HG03469 (cell line): Measurements from ENCODE around the gene CSKMT.
A peak's percentile ranks its signal among the peaks of the same experiment; 100 is the strongest.
"Not testable (repeated sequence)": the region's sequence is repeated elsewhere in the genome, so short reads cannot be mapped to it uniquely, and the experiment has no call there.

Experiments
- ATAC-seq: cut with Tn5 transposase; IDR thresholded peaks from one replicate; pipeline ENCODE4 v1.9.1; 2021; ENCODE audit warnings: mild to moderate bottlenecking, moderate library complexity, moderate number of reproducible peaks; ENCODE audit not compliant: unreplicated experiment

The CSKMT gene

DNA sequence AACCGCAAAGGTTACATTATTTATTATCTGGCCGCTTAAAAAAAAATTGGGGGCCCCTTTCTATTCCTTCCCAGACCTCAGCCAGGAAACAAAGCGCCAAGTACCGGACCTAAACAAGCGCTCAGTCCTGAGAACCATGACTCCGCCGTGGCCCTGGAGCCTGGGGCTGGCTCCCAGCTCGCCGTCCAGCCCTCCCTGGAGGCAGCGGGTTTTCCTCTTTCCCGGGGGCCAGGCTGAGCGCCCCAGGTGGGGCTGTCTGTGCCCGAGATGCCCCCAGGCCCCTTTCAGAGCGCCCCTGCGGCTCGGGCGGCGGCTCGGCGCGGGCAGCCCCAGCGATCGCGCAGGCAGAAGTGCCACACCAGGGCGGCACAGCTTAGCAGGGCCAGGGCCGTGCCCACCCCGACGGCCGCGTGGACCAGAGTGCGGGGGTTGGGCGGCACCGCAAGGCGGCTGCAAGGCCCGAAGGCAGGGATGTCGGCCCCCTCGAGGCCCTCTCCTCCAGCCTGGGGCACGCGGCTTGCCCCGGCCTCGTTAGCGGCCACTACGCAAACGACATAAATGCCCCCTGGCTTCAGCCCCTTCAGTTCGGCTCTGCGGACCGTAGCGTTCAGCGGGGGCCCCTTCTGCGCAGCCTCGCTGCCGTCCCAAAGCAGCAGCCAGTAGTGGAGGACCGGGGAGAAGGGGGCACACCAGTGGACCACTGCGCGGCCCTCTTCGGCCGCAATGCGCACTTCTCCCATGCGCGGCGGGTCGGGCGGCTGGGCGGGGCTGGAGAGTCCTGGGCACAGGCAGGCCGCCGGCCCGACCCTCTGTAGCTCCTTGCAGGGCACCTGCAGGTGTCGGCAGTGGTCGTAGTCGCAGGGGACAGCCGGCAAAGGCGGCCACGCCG is 22.6 kb downstream of the CSKMT start:
- no peak for ATAC-seq

DNA sequence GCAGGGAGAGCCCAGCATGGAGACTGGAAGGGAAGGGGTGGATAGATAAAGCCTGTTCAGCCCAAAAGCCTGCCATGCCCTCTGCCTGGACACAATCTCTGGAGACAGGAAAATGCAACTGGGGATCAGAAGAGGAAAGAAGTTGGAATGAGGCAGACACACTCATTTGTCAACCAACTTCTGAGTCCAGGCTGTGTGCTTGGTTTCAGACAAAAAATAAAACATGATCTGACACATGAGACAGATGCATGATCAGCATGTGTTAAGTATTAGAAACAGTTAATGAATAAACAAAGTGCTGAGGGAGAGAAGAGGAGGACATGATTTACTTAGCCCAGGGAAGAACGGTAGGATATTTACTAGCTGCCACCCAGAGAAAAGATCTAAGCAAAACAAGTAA is 23.4 kb downstream of the CSKMT start:
- no peak for ATAC-seq

DNA sequence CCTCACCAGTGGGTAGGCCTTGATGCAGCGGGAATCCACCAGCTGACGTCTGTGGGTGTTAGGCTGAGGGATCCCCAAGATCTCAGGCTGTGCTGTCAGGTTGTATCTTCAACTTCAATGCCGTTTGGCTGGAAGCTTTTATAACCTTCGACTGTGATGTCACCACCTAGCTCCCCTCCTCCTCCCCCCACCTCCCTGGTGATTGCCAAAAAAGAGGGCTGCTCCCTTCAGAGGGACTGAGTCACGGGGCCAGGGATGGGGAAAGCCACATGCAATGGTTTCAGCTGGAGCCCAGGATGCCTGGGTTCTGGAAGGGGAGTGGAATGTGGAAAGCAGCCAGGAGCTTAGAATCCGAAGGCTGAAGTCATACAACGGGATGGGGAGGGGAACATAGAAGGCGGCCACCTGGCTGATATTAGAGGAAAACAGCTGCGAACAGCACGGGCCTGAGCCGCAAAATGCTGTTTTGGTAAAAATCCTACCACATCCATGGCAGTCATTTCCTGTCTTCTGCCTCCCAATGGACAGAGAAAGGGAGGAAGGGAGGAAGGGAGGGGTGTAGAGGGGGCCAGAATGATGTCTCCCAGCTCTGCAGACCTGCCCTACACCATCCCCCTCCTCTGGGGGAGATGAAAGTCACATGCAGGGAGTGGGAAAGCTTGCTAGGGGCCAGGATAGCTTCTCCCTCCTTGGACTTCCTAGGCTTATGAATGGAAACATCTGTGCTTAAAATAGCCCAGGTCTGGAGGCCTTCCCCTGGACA is 24.5 kb downstream of the CSKMT start, which contains the start of gene LRRN4CL:
Gene LRRN4CL (minus strand): TSS at position 110 of the 763 bp plus-strand sequence. CDS start 1,022 bp downstream, outside the sequence.
- ATAC-seq: no peak

DNA sequence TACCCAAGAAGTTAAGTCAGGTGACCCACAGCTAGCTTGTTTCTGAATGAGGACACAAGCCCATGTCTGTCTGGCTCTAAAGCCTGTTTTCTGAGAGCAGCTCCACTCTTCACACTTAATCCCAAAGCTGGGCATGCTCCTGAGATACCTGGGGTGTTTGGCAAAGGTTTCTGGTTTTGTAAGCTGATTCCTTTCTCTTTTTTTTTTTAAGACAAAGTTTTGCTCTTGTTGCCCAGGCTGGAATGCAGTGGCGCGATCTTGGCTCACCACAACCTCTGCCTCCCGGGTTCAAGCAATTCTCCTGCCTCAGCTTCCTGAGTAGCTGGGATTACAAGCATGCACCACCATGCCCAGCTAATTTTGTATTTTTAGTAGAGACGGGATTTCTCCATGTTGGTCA is 28.5 kb downstream of the CSKMT start:
- ATAC-seq: not testable (repeated sequence)

DNA sequence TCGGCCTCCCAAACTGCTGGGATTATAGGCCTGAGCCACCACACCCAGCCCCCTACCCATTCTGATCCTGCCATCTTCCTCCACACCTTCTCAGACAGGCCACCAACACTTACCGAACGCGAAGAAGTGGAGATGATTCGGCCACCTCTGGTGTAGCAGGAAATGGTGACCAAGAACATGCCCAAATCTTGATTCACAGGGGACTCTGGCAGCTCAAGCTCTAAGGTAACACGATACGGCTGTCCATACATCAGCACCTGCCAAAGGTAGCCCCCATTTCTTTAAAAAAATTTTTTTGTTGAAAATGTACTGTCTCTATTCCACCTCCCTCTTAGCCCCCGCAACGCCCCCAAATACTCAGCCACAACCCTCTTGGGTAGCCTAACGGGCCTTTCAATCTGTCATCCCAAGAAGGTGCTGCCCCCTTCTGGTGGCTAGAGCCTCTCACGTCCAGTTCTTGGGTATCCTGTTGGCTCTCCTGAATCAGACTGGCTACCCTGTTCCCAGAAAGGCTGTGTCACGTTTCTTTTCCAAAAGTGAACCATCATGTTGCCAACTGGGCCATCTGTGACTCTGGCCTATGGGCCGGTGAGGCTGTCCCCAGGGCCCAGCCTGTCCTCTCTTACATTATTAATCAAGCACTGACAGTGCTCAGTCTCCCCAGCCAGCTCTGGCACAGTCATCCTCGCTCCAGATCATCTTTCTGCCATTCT is 29.5 kb downstream of the CSKMT start:
- ATAC-seq: no peak

DNA sequence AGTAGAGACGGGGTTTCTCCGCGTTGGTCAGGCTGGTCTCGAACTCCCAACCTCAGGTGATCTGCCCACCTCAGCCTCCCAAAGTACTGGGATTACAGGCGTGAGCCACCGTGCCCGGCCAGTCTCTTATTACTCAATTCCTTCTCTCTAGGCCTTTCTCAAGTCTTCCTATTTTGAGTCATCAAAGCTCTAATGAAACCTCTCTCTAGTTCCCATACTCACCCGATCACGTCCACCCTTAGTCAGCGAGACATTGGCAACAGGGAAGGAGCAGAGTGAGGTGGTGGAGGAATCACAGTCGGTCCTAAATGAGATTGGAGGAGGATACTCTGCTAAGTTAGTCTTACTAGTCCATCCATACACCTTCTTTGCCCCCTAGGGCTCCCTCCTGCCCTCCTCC is 37.1 kb downstream of the CSKMT start:
- no peak for ATAC-seq

DNA sequence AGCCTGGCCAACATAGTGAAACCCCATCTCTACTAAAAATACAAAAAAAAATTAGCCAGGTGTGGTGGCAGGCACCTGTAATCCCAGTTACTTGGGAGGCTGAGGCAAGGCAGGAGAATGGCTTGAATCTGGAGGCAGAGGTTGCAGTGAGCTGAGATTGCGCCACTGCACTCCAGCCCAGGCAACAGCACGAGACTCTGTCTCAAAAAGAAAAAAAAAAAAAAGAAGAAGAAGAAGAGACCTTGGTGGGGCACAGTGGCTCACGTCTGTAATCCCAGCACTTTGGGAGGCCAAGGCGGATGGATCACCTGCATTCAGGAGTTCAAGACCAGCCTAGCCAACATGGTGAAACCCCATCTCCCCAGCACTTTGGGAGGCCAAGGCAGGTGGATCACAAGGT is 38.8 kb downstream of the CSKMT start:
- not testable (repeated sequence) for ATAC-seq

DNA sequence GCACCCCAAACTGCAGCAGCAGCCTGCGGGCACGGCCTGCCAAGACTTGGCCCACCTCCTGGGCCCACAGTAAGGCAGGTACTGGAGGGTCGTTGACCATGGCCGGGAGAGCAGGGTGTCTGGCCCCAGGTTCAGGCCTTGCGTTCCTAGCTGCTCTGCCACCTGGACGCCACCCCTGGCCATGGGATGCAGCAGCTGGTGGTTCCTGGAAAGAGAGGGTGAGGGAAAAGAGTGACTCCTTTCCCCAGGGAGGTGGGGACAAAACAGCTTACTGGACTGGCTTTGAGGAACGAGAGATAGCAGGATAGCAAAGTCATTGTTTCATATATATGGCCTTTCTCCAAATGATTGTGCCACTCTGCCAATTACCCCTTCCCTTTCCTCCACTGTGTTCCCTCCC is 40.3 kb downstream of the CSKMT start:
- no peak for ATAC-seq

DNA sequence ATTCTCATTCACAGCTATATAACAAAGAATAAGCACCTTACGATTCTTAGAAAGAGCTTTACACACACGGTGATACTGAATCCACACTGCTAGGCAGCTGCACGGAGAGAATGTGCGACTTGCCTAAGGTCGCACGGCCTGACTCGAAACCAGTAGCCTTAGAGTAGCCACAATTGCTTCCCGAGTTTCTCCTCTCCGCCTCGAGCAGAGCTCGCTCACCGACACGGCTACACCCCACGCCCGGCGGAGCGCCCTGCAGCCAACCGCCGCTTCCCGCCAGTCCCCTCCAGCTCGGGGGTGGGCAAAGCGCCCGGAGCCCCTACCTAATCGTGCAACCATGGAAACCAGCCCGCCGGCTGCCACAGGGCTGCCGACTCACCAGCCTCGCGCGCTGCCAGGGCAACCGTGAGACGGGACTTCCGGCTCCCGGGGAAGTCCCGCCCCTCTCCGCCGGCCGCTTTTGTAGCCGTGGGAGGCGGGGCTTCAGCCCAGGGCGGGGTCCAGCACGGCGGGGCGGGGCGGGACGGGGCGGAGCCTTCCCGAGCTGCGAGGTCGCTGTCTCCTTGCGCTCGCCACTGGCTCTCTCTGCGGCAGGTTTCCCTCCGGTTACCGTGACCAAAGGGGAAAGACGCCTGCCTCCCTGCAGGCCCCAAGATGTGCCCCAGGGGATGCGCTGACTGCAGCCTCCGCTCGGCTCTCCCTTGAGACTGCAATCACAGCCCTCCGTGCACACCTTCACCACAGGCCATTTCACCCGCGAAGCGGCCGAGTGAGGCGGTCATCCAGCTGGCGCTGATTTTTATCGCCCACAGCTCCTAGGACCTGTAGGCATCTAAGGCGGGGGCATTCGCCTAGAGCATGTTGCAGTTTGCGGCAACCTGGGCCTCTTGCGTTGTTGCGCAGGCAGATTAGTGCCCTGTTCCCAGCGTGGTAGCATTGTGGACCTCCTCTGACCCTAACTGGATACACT is 41.1 kb downstream of the CSKMT start:
- peak; percentile 31 for ATAC-seq

DNA sequence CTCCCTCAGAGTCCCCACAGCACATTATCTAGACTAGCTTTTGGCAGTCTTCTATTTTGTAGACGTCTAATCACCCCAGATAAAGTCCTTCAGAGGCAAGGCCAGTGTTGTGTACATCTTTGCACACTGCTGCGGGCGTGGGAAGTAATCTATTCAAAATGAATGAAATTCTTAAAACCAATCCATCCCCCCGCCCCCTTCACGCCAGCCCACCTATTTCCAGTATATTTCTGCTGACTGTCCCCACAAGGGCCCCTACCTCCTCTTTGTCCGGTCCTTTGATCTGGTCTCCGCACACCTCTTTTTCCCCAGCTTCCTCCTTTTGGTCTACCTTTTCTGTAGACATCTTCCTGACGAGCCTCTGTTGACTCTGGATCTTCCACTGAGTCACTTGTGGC is 41.7 kb downstream of the CSKMT start:
- ATAC-seq: no peak

DNA sequence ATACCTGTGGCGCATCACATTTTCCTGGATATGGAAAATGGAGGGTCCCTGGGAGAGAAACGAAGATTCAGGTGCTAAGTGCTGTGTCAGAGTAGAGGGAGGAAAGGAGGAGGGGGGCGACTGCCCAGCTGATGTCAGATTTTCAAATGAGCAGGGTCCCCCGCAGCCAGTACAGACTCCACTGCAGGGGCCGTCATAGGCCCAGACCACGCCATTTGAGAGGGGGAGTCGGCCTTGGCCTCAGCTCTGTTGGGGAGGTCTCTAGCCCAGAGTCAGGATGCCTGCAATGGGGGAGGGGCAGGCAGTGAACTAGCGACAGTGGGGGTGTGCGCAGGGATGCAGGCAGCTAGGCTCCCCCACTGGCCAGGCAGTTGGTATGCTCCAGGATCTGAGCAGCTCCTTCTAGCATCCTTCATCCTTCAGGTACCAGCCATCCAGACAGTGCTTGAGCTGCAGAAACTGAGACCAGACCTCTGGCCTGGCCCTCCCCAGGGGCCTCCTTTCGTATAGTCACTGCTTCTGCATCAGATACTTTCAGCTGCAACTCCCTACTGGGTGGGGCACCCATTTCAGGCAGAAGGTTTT is 42.3 kb downstream of the CSKMT start, which contains the start of the genes BSCL2 and GNG3:
Gene BSCL2 (minus strand): TSS at position 148 of the 585 bp plus-strand sequence. CDS start 229 bp downstream, outside the sequence.
Gene GNG3 (plus strand): TSS at position 400 of the 585 bp plus-strand sequence. CDS start 620 bp downstream, outside the sequence.
- no peak for ATAC-seq

DNA sequence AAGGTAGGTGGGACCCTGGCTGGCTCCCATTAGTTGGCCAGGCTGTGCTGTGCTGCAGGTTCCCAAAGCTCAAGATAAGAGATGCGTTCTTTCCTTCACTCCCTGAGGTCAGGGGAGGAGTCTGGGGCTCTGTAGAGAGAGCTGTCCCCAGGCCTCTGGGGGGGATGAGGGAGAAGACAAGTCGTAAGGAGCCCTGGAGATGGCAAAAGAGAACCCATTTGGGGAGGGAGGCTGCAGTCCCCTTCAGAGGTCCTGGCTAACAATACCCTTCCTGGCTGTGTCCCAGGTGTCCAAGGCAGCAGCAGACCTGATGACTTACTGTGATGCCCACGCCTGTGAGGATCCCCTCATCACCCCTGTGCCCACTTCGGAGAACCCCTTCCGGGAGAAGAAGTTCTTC is 43.3 kb downstream of the CSKMT start:
- no peak for ATAC-seq

DNA sequence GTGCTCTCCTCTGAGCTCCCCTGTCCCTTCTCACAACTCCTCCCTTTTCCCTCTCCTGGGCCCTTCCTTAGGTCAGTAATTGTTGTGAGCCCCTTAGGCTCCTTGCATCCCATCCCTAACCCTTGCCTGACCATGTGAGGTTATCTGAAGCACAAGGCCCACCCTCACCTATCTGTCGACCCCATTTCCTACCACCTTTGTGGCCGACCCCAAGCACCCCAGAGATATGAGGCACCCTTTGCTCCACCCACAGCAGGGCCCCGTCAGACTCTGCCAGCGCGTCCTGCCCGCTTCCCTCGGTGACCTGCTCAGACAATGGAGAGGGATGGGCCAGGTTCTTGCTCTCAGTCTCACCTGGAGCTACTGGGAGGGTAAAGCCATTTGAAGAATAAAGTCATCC is 43.7 kb downstream of the CSKMT start:
- ATAC-seq: no peak

DNA sequence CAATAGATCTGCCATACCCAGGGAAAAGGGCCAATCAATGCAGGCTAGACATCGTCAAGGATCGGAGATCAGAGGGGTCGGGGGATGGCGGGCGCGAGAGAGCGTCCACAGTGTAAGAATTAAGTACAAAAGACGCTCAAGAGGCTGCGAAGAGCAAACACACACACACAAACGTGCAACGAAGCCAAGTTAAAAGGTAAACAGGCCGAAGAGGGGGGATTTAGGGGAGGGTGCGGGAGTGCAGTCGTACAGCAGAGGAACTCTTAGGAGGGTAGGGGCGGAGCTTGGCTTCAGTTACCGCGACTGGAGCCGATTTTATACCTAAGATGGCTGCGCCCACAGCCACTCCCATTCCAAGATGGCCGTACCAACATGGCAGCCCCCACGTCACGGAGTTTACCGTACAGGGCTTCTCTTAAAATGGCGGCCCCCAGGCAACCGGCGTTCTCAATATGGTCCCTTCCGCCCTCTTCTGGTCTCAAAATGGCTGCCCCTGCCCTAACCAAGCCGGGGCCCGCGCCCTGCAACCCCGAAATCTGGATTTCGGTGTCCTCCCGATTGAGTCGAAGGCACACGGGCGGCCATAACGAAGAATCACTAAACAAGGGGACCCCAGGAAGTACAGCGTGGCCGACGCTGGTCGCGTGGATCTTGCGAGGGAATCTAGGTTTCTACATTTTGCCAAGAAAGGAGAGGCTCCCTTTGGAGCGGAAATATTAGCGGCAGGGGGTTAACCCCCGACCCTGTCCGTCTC is 44.3 kb downstream of the CSKMT start:
- peak; percentile 42 for ATAC-seq

DNA sequence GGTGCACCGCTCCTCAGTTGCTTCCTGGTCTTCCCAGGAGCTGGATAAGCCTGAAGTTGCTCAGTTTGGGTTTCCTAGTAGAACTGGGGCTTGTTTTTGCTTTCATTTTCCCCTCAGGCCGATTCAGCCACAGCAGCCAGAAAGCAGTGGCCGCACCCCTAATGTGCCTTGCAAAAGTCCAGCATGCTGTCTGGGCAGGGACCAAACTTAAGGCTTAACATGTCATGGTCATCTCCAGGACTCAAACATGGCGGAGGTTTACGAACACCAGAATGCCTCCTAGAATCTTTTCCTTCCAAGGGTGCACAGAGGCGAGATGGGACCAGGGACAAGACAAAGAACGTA is 44.9 kb downstream of the CSKMT start:
- ATAC-seq: no peak

DNA sequence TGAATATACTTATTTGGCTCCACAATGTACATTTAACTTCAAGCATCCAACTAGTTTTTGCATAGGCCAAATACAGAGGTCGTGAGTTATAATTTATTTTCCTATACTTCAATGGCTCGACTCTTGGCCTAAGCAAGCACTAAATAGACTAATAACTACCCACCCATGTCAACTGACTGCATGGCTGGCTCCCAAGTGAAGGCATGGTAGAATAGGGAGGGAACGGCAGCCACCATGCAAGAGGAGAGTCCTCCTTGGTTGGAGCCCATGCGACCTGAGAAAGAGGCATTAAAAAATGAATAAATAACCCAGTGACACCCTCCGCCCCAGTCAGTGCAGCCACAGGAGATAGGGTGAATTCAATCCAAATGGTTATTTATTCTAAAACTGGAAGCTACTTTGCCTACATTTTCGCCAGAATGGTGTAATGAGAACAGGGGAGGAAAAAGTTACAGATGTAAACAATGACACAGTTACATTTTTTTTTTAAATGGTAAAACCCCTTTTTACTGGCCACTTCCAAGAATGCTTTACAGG is 47.2 kb downstream of the CSKMT start:
- ATAC-seq: no peak

DNA sequence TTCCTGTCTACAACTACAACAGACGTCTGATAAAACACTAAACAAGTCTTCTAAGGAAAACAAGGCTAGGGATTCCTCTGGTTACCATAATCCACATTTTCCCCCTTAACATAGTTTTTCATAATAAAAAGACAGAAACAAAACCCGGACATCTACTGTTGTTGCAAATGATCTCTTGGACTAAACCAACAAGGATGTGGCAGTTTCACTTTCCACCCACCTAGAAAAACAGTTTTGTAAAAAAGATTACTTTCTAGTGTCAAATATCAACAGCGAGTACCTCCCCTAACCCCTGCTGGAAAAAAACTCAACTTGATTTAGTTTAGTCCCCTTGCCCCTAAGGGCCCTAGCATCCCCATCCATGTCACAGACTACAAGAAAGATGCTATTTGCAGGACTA is 47.7 kb downstream of the CSKMT start:
- no peak for ATAC-seq

DNA sequence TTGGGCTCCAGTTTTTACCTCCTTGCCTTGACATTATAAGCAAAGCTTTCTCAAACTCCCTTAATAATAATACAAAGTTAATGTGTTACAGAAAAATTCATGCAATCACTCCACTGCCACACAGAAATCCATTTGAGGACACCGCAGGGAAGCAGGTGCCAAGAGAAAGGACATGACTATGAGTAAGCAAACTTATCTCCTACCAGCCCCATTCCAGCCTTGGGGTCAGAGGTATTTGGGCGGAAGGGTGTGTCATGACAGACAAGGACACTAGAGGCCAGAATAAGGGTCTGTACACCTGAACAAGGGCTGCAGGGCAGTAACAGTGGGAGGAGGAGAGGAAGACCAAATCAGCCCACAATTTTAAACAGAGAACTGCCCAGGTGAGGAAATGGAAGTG is 48.2 kb downstream of the CSKMT start:
- no peak for ATAC-seq
